ENCODE measurements around the gene CNGA2.
A peak's percentile ranks its signal among the peaks of the same experiment; 100 is the strongest.

Gene CNGA2

GRCh38 chrX:151754641-151755215, 20.2 kb downstream of the CNGA2 start:
- no peak overlapping the region for H3K9ac ChIP-seq (ENCODE audit: low read length)
- WGBS (ENCODE audit: extremely low coverage, insufficient coverage, low lambda C conversion rate): no CpG with 5 or more reads among the region's 11 CpGs
- DNase-seq: no peak
- no peak overlapping the region for H3K23ac ChIP-seq (ENCODE audit: low read length)
- H2AK5ac ChIP-seq (ENCODE audit: low read length): no peak overlapping the region
- no peak overlapping the region for H3K4ac ChIP-seq (ENCODE audit: low read depth, low read length)
- no peak overlapping the region for H3K56ac ChIP-seq (ENCODE audit: low read length)
- no peak overlapping the region for H3K4me2 ChIP-seq (ENCODE audit: low read length)
- H3K4me1 ChIP-seq (ENCODE audit: control insufficient read depth, low read depth, low read length): no peaks in the 10 kb centered on the region
- no peak overlapping the region for H3K27ac ChIP-seq (ENCODE audit: low read depth, low read length)
- H3K4me3 ChIP-seq (ENCODE audit: low read length): no peak overlapping the region
- no peak overlapping the region for H2BK5ac ChIP-seq (ENCODE audit: low read length)
- no peak overlapping the region for H4K8ac ChIP-seq (ENCODE audit: low read depth, low read length)
- no peak overlapping the region for H3K18ac ChIP-seq (ENCODE audit: low read length)
- H3K36me3 ChIP-seq (ENCODE audit: control insufficient read depth, insufficient read depth, low read length): no peaks in the 10 kb centered on the region
- H3K79me1 ChIP-seq (ENCODE audit: low read length): no peaks in the 10 kb centered on the region
- no peaks in the 10 kb centered on the region for H3K79me2 ChIP-seq (ENCODE audit: control insufficient read depth, insufficient read depth, low read length)
- H2BK15ac ChIP-seq (replicated peaks; ENCODE audit: low read depth): no peak overlapping the region
- no peaks in the 10 kb centered on the region for H3K27me3 ChIP-seq (ENCODE audit: insufficient read depth, low read length, poor library complexity)
- no peak overlapping the region for H2BK120ac ChIP-seq (ENCODE audit: low read depth, low read length)
- no peak overlapping the region for H4K5ac ChIP-seq (ENCODE audit: low read length)

- Histone ChIP-seq H4K5ac (ENCODE audit: low read length) (no peak overlapping the region), H3K4me2 (ENCODE audit: low read length) (no peak overlapping the region), H3K23ac (ENCODE audit: low read length) (no peak overlapping the region), H3K4me3 (ENCODE audit: low read length) (no peak overlapping the region), H2BK120ac (ENCODE audit: low read depth, low read length) (no peak overlapping the region), H3K18ac (ENCODE audit: low read length) (no peak overlapping the region), H3K9ac (ENCODE audit: low read length) (no peak overlapping the region), H3K56ac (ENCODE audit: low read length) (no peak overlapping the region), H3K36me3 (ENCODE audit: control insufficient read depth, insufficient read depth, low read length) (no peaks in the 10 kb centered on the region), H3K79me1 (ENCODE audit: low read length) (no peaks in the 10 kb centered on the region), H3K79me2 (ENCODE audit: control insufficient read depth, insufficient read depth, low read length) (no peaks in the 10 kb centered on the region), H2AK5ac (ENCODE audit: low read length) (no peak overlapping the region), H4K8ac (ENCODE audit: low read depth, low read length) (no peak overlapping the region), H3K4ac (ENCODE audit: low read depth, low read length) (no peak overlapping the region), H2BK15ac (replicated peaks; ENCODE audit: low read depth) (no peak overlapping the region), H2BK5ac (ENCODE audit: low read length) (no peak overlapping the region), H3K27me3 (ENCODE audit: insufficient read depth, low read length, poor library complexity) (no peaks in the 10 kb centered on the region), H3K27ac (ENCODE audit: low read depth, low read length) (no peak overlapping the region), H3K4me1 (ENCODE audit: control insufficient read depth, low read depth, low read length) (no peaks in the 10 kb centered on the region)
- no CpG with 5 or more reads among the region's 11 CpGs for WGBS (ENCODE audit: extremely low coverage, insufficient coverage, low lambda C conversion rate)
- DNase-seq: no peak
Observed at GRCh38 chrX:151759041-151759708, 24.6 kb downstream of the CNGA2 start.

GRCh38 chrX:151762802-151763201, 28.3 kb downstream of the CNGA2 start:
- Histone ChIP-seq H2BK5ac (ENCODE audit: low read length) (no peak overlapping the region), H3K4me3 (ENCODE audit: low read length) (no peak overlapping the region), H4K8ac (ENCODE audit: low read depth, low read length) (no peak overlapping the region), H3K27me3 (ENCODE audit: insufficient read depth, low read length, poor library complexity) (no peaks in the 10 kb centered on the region), H3K4me1 (ENCODE audit: control insufficient read depth, low read depth, low read length) (no peaks in the 10 kb centered on the region), H3K4me2 (ENCODE audit: low read length) (no peak overlapping the region), H2BK15ac (replicated peaks; ENCODE audit: low read depth) (no peak overlapping the region), H3K79me1 (ENCODE audit: low read length) (no peaks in the 10 kb centered on the region), H4K5ac (ENCODE audit: low read length) (no peak overlapping the region), H3K4ac (ENCODE audit: low read depth, low read length) (no peak overlapping the region), H3K56ac (ENCODE audit: low read length) (no peak overlapping the region), H3K18ac (ENCODE audit: low read length) (no peak overlapping the region), H3K9ac (ENCODE audit: low read length) (no peak overlapping the region), H2BK120ac (ENCODE audit: low read depth, low read length) (no peak overlapping the region), H2AK5ac (ENCODE audit: low read length) (no peak overlapping the region), H3K79me2 (ENCODE audit: control insufficient read depth, insufficient read depth, low read length) (no peaks in the 10 kb centered on the region), H3K36me3 (ENCODE audit: control insufficient read depth, insufficient read depth, low read length) (no peaks in the 10 kb centered on the region), H3K27ac (ENCODE audit: low read depth, low read length) (no peak overlapping the region), H3K23ac (ENCODE audit: low read length) (no peak overlapping the region)
- DNase-seq: peak; percentile 37
- no CpG with 5 or more reads among the region's 2 CpGs for WGBS (ENCODE audit: extremely low coverage, insufficient coverage, low lambda C conversion rate)

- no peak overlapping the region for H2BK15ac ChIP-seq (replicated peaks; ENCODE audit: low read depth)
- no peak overlapping the region for H4K8ac ChIP-seq (ENCODE audit: low read depth, low read length)
- H2AK5ac ChIP-seq (ENCODE audit: low read length): no peak overlapping the region
- H3K27me3 ChIP-seq (ENCODE audit: insufficient read depth, low read length, poor library complexity): no peaks in the 10 kb centered on the region
- H3K56ac ChIP-seq (ENCODE audit: low read length): no peak overlapping the region
- no peak overlapping the region for H3K18ac ChIP-seq (ENCODE audit: low read length)
- H3K79me1 ChIP-seq (ENCODE audit: low read length): no peaks in the 10 kb centered on the region
- H3K4ac ChIP-seq (ENCODE audit: low read depth, low read length): no peak overlapping the region
- no peak overlapping the region for H3K4me3 ChIP-seq (ENCODE audit: low read length)
- H3K23ac ChIP-seq (ENCODE audit: low read length): no peak overlapping the region
- DNase-seq: no peak
- no peak overlapping the region for H2BK5ac ChIP-seq (ENCODE audit: low read length)
- H3K4me1 ChIP-seq (ENCODE audit: control insufficient read depth, low read depth, low read length): no peaks in the 10 kb centered on the region
- H3K36me3 ChIP-seq (ENCODE audit: control insufficient read depth, insufficient read depth, low read length): no peaks in the 10 kb centered on the region
- no peak overlapping the region for H4K5ac ChIP-seq (ENCODE audit: low read length)
- no peaks in the 10 kb centered on the region for H3K79me2 ChIP-seq (ENCODE audit: control insufficient read depth, insufficient read depth, low read length)
- H3K9ac ChIP-seq (ENCODE audit: low read length): no peak overlapping the region
- no peak overlapping the region for H3K4me2 ChIP-seq (ENCODE audit: low read length)
- no peak overlapping the region for H2BK120ac ChIP-seq (ENCODE audit: low read depth, low read length)
- WGBS (ENCODE audit: extremely low coverage, insufficient coverage, low lambda C conversion rate): no CpG with 5 or more reads among the region's 8 CpGs
- H3K27ac ChIP-seq (ENCODE audit: low read depth, low read length): no peak overlapping the region
Observed at GRCh38 chrX:151763711-151764110, 29.2 kb downstream of the CNGA2 start.

GRCh38 chrX:151765026-151765425, 30.5 kb downstream of the CNGA2 start:
- no peak overlapping the region for H2BK5ac ChIP-seq (ENCODE audit: low read length)
- H3K56ac ChIP-seq (ENCODE audit: low read length): no peak overlapping the region
- H2AK5ac ChIP-seq (ENCODE audit: low read length): no peak overlapping the region
- no peak overlapping the region for H2BK120ac ChIP-seq (ENCODE audit: low read depth, low read length)
- H3K23ac ChIP-seq (ENCODE audit: low read length): no peak overlapping the region
- no peaks in the 10 kb centered on the region for H3K79me1 ChIP-seq (ENCODE audit: low read length)
- H2BK15ac ChIP-seq (replicated peaks; ENCODE audit: low read depth): no peak overlapping the region
- H3K9ac ChIP-seq (ENCODE audit: low read length): no peak overlapping the region
- H3K79me2 ChIP-seq (ENCODE audit: control insufficient read depth, insufficient read depth, low read length): no peaks in the 10 kb centered on the region
- H4K8ac ChIP-seq (ENCODE audit: low read depth, low read length): no peak overlapping the region
- H3K27me3 ChIP-seq (ENCODE audit: insufficient read depth, low read length, poor library complexity): no peaks in the 10 kb centered on the region
- no peak overlapping the region for H3K4ac ChIP-seq (ENCODE audit: low read depth, low read length)
- no peaks in the 10 kb centered on the region for H3K4me1 ChIP-seq (ENCODE audit: control insufficient read depth, low read depth, low read length)
- no CpG with 5 or more reads among the region's 2 CpGs for WGBS (ENCODE audit: extremely low coverage, insufficient coverage, low lambda C conversion rate)
- no peaks in the 10 kb centered on the region for H3K36me3 ChIP-seq (ENCODE audit: control insufficient read depth, insufficient read depth, low read length)
- H3K18ac ChIP-seq (ENCODE audit: low read length): no peak overlapping the region
- no peak overlapping the region for H4K5ac ChIP-seq (ENCODE audit: low read length)
- no peak overlapping the region for H3K27ac ChIP-seq (ENCODE audit: low read depth, low read length)
- H3K4me2 ChIP-seq (ENCODE audit: low read length): no peak overlapping the region
- DNase-seq: no peak
- H3K4me3 ChIP-seq (ENCODE audit: low read length): no peak overlapping the region

GRCh38 chrX:151771726-151772125, 37.2 kb downstream of the CNGA2 start:
- Histone ChIP-seq H3K9ac (ENCODE audit: low read length) (no peak overlapping the region), H3K23ac (ENCODE audit: low read length) (no peak overlapping the region), H2AK5ac (ENCODE audit: low read length) (no peak overlapping the region), H3K27ac (ENCODE audit: low read depth, low read length) (no peak overlapping the region), H3K18ac (ENCODE audit: low read length) (no peak overlapping the region), H3K79me2 (ENCODE audit: control insufficient read depth, insufficient read depth, low read length) (no peaks in the 10 kb centered on the region), H3K4me1 (ENCODE audit: control insufficient read depth, low read depth, low read length) (no peaks in the 10 kb centered on the region), H3K56ac (ENCODE audit: low read length) (no peak overlapping the region), H3K27me3 (ENCODE audit: insufficient read depth, low read length, poor library complexity) (no peaks in the 10 kb centered on the region), H2BK15ac (replicated peaks; ENCODE audit: low read depth) (no peak overlapping the region), H3K4me2 (ENCODE audit: low read length) (no peak overlapping the region), H4K8ac (ENCODE audit: low read depth, low read length) (no peak overlapping the region), H3K4ac (ENCODE audit: low read depth, low read length) (no peak overlapping the region), H2BK5ac (ENCODE audit: low read length) (no peak overlapping the region), H3K4me3 (ENCODE audit: low read length) (no peak overlapping the region), H3K79me1 (ENCODE audit: low read length) (no peaks in the 10 kb centered on the region), H3K36me3 (ENCODE audit: control insufficient read depth, insufficient read depth, low read length) (no peaks in the 10 kb centered on the region), H2BK120ac (ENCODE audit: low read depth, low read length) (no peak overlapping the region), H4K5ac (ENCODE audit: low read length) (no peak overlapping the region)
- WGBS (ENCODE audit: extremely low coverage, insufficient coverage, low lambda C conversion rate): no CpG with 5 or more reads among the region's 3 CpGs
- DNase-seq: no peak
